ENCODE results near the gene ABHD8.
"Not testable (repeated sequence)": the region's sequence is repeated elsewhere in the genome, so short reads cannot be mapped to it uniquely, and the experiment has no call there.

The ABHD8 gene

DNA sequence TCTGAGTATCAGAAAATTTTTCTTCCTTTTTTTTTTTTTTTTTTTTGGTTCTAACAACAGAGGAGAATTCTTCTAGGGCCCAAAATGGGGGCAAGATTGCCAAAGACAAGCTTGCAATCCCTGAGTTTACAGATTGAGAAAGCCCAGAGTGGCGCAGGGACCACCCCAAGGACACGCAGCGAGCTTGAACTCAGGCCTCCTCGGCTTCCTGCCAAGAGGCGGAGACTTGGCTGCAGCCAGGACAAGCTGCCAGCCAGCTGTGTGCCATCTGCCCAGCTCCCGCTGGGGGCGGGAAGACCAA lies 1.9 kb upstream of the ABHD8 start:
- Histone ChIP-seq H3K9me3 (ENCODE audit: control insufficient read depth, insufficient read depth, low read length) (no peaks in the 10 kb centered on the region), H3K36me3 (ENCODE audit: control insufficient read depth, insufficient read depth, low read length) (peaks cover 9% of the 10 kb centered on the region; the same call in 1 of the 2 replicates), H3K4me3 (ENCODE audit: low read depth, low read length) (peak overlapping the region; percentile 6; the same call in 1 of the 2 replicates), H3K27ac (ENCODE audit: low read depth, low read length) (peak overlapping the region; percentile 56), H3K27me3 (ENCODE audit: control insufficient read depth, insufficient read depth, low read length) (no peaks in the 10 kb centered on the region), H3K4me1 (ENCODE audit: control insufficient read depth, insufficient read depth, low read length) (peaks cover 20% of the 10 kb centered on the region), H3K9ac (ENCODE audit: low read depth, low read length) (no peak overlapping the region)

DNA sequence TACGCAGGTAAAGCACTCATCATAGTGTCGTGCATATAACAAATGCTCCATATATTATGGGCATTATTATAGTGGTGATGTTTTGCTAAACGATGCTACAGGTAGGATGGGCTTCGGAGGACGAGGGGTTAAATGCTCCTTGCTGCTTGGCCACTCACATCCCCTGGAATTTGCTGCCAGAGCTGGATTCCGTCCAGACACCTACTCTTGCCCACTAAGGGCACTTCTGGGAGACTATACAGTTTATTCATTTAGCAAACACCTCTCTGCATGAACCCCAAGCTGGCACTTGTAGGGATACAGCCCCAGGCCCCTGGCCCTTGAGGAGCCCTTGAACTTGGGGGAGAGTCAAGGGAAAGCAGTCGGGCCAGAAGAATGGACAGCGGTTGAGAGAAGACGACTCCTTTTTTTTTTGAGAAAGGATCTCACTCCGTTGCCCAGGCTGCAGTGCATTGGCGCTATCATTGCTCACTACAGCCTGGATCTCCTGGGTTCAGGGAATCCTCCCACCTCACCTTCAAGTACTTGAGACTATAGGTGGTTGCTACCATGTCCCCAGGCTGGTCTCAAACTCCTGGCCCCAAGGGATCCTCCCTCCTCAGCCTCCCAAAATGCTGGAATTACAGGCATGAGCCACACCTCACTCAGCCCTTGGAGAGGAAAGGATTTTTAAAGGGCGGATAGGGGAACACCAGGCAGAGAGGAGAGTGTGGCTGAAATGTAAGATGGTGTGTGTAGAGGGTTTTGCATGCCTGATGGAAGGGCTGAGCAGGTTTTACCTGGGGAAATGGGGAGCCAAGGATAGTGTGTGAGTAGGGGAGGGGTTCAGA lies 1.4 kb upstream of the ABHD8 start:
- Histone ChIP-seq H3K4me3 (ENCODE audit: low read depth, low read length) (peak overlapping the region; percentile 6; the same call in 1 of the 2 replicates), H3K9ac (ENCODE audit: low read depth, low read length) (no peak overlapping the region), H3K27me3 (ENCODE audit: control insufficient read depth, insufficient read depth, low read length) (no peaks in the 10 kb centered on the region), H3K27ac (ENCODE audit: low read depth, low read length) (no peak overlapping the region), H3K9me3 (ENCODE audit: control insufficient read depth, insufficient read depth, low read length) (no peaks in the 10 kb centered on the region), H3K36me3 (ENCODE audit: control insufficient read depth, insufficient read depth, low read length) (peaks cover 9% of the 10 kb centered on the region; the same call in 1 of the 2 replicates), H3K4me1 (ENCODE audit: control insufficient read depth, insufficient read depth, low read length) (peaks cover 20% of the 10 kb centered on the region)

DNA sequence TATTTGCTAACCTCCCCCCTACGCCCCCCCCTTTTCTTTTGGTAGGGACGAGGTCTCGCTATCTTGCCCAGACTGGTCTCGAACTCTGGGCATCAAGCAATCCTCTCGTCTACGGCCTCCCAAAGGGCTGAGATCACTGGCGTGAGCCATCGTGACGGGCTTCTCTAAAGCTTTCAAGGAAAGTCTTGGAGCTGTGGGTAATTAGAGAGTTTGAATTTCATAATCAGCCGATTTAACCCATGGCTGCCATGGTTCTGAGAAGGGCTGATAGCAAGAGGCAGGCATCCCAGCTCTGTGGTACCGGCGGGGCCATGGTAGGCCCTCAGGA lies 679 bp upstream of the ABHD8 start:
- Histone ChIP-seq H3K9ac (ENCODE audit: low read depth, low read length) (no peak overlapping the region), H3K4me3 (ENCODE audit: low read depth, low read length) (no peak overlapping the region), H3K4me1 (ENCODE audit: control insufficient read depth, insufficient read depth, low read length) (peaks cover 20% of the 10 kb centered on the region), H3K36me3 (ENCODE audit: control insufficient read depth, insufficient read depth, low read length) (peaks cover 11% of the 10 kb centered on the region; the same call in 1 of the 2 replicates), H3K9me3 (ENCODE audit: control insufficient read depth, insufficient read depth, low read length) (no peaks in the 10 kb centered on the region), H3K27ac (ENCODE audit: low read depth, low read length) (no peak overlapping the region), H3K27me3 (ENCODE audit: control insufficient read depth, insufficient read depth, low read length) (no peaks in the 10 kb centered on the region)

DNA sequence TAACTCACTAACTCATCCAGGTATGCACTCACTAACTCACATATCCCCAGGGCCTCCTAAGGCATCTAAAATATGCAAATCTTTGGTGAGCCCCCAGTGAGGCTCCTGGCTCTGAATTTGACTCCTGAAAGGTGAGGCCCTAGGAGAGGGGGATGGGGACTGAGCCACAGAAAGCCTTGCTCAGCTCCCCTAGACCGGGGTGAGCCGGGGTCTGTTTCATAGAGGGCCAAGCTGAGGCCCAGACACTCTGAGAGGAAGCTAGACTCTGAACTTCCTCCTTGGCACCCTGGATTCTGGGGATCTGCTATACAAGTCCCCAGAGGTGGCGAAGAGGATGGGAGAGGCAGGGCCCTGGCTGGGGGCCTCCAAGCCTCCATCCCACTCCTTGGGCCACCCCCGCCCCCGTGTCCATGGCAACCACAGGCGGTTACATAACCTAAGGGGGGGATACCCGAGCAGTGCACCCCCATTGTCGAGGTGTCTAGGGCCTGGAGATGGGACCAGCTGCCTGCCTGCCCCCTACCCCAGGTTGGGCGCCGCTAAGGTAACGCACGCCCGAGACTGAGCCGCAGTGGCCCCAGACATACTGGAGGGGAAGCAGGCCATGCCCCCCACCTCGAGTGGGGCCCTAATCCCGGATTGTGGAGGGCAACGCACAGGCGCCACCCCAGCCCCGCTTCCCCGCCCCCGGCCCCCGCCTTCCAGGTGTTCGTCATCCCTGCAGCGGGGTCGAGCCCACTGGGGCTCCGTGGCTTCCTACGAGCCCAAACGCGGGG lies 646 bp downstream of the ABHD8 start:
- Histone ChIP-seq H3K4me1 (ENCODE audit: control insufficient read depth, insufficient read depth, low read length) (peaks cover 20% of the 10 kb centered on the region), H3K9ac (ENCODE audit: low read depth, low read length) (no peak overlapping the region; the same call in 1 of the 2 replicates), H3K9me3 (ENCODE audit: control insufficient read depth, insufficient read depth, low read length) (peaks cover 5% of the 10 kb centered on the region; the same call in 1 of the 2 replicates), H3K36me3 (ENCODE audit: control insufficient read depth, insufficient read depth, low read length) (peaks cover 19% of the 10 kb centered on the region), H3K27me3 (ENCODE audit: control insufficient read depth, insufficient read depth, low read length) (no peaks in the 10 kb centered on the region), H3K4me3 (ENCODE audit: low read depth, low read length) (peak overlapping the region; percentile 65), H3K27ac (ENCODE audit: low read depth, low read length) (peak overlapping the region; percentile 74)

DNA sequence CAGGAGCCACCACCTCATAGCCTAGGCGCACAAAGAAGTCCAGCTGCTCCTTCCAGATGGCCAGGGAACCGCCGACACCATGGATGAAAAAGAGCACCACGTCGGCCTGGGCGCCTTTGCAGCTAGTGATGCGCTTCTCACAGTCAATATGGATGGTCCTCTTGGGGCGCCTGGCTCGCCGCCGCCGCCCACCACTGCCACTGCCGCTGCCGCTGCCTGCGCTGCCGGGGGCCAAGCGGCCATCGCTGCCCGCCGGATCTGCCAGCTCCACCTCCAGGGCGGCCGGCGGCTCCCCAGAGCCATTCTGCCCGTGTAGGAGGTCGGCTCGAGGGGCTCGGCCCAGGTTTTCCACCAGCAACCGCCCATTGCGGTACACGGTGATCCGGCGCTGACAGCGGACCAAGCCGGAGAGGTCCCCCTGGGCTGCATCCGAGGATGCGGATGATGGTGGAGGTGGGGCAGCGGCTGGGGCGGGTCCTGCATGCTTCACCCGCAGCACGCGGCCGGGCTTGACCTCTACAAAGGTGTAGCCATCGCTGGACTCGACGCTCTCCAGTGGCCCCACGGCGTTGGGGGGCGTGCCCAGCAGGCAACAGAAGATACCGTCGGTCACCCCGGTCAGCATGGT lies 2.1 kb downstream of the ABHD8 start:
- Histone ChIP-seq H3K4me1 (ENCODE audit: control insufficient read depth, insufficient read depth, low read length) (peaks cover 20% of the 10 kb centered on the region), H3K27ac (ENCODE audit: low read depth, low read length) (no peak overlapping the region), H3K9me3 (ENCODE audit: control insufficient read depth, insufficient read depth, low read length) (peaks cover 5% of the 10 kb centered on the region; the same call in 1 of the 2 replicates), H3K36me3 (ENCODE audit: control insufficient read depth, insufficient read depth, low read length) (peaks cover 29% of the 10 kb centered on the region), H3K4me3 (ENCODE audit: low read depth, low read length) (no peak overlapping the region), H3K27me3 (ENCODE audit: control insufficient read depth, insufficient read depth, low read length) (no peaks in the 10 kb centered on the region), H3K9ac (ENCODE audit: low read depth, low read length) (no peak overlapping the region)

DNA sequence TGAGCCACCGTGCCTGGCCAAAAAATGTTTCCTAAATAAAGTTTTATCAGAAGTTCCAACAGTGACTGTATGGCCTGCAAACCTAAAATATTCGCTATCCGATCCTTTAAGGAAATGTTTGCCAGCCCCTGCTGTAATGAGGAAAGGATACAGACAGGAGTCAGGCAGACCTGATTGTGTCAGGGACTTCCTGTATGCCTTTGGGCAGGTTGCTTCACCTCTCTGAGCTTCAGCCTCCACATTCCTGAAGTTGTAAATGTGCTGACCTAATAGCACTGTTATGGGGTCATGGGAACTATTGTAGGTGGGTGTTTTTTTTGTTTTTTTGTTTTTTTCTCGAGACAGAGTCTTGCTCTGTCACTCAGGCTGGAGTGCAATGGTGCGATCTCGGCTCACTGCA lies 6.2 kb downstream of the ABHD8 start:
- H3K9me3 ChIP-seq (ENCODE audit: control insufficient read depth, insufficient read depth, low read length) = peaks cover 5% of the 10 kb centered on the region; the same call in 1 of the 2 replicates
- no peak overlapping the region for H3K9ac ChIP-seq (ENCODE audit: low read depth, low read length)
- H3K27ac ChIP-seq (ENCODE audit: low read depth, low read length) = no peak overlapping the region
- H3K36me3 ChIP-seq (ENCODE audit: control insufficient read depth, insufficient read depth, low read length) = peaks cover 32% of the 10 kb centered on the region
- H3K4me1 ChIP-seq (ENCODE audit: control insufficient read depth, insufficient read depth, low read length) = peaks cover 5% of the 10 kb centered on the region
- H3K27me3 ChIP-seq (ENCODE audit: control insufficient read depth, insufficient read depth, low read length) = no peaks in the 10 kb centered on the region
- no peak overlapping the region for H3K4me3 ChIP-seq (ENCODE audit: low read depth, low read length)

DNA sequence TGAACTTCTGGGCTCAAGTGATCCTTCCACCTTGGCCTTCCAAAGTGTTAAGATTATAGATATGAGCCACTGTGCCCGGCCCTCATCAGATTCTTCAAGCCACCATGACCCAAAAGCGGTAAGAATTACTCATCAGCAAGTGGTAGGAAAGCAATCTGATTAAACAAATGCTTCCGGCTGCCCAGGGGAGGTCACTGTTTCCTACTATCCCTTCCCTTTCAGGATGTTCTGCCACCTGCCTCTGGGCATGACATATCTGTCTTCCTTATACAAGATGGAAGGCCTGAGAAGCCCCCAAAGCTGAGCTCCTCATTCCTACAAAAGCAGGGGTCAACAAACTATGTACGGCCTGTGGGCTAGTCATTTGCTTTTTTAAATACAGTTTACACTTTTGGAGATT lies 7.0 kb downstream of the ABHD8 start:
- Histone ChIP-seq H3K9ac (ENCODE audit: low read depth, low read length) (no peak overlapping the region), H3K4me3 (ENCODE audit: low read depth, low read length) (no peak overlapping the region), H3K27ac (ENCODE audit: low read depth, low read length) (no peak overlapping the region), H3K9me3 (ENCODE audit: control insufficient read depth, insufficient read depth, low read length) (peaks cover 5% of the 10 kb centered on the region; the same call in 1 of the 2 replicates), H3K27me3 (ENCODE audit: control insufficient read depth, insufficient read depth, low read length) (no peaks in the 10 kb centered on the region), H3K4me1 (ENCODE audit: control insufficient read depth, insufficient read depth, low read length) (peaks cover 3% of the 10 kb centered on the region; the same call in 1 of the 2 replicates), H3K36me3 (ENCODE audit: control insufficient read depth, insufficient read depth, low read length) (peaks cover 28% of the 10 kb centered on the region)

DNA sequence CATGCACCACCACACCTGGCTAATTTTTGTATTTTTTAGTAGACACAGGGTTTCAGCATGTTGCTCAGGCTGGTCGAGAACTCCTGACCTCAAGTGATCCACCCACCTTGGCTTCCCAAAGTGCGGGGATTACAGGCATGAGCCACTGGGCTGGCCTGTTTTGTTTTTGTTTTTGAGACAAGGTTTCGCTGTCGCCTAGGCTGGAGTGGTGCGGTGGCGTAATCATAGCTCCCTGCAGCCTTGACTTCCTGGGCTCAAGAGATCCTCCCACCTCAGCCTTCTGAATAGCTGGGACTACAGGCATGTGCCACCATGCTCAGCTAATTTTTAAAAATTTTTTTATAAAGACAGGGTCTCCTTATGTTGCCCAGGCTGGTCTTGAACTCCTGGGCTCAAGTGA lies 7.7 kb downstream of the ABHD8 start:
- H3K27ac ChIP-seq (ENCODE audit: low read depth, low read length); H3K4me1 ChIP-seq (ENCODE audit: control insufficient read depth, insufficient read depth, low read length); H3K4me3 ChIP-seq (ENCODE audit: low read depth, low read length); H3K9me3 ChIP-seq (ENCODE audit: control insufficient read depth, insufficient read depth, low read length); H3K9ac ChIP-seq (ENCODE audit: low read depth, low read length); H3K27me3 ChIP-seq (ENCODE audit: control insufficient read depth, insufficient read depth, low read length): not testable (repeated sequence)
- H3K36me3 ChIP-seq (ENCODE audit: control insufficient read depth, insufficient read depth, low read length) = peaks cover 23% of the 10 kb centered on the region

DNA sequence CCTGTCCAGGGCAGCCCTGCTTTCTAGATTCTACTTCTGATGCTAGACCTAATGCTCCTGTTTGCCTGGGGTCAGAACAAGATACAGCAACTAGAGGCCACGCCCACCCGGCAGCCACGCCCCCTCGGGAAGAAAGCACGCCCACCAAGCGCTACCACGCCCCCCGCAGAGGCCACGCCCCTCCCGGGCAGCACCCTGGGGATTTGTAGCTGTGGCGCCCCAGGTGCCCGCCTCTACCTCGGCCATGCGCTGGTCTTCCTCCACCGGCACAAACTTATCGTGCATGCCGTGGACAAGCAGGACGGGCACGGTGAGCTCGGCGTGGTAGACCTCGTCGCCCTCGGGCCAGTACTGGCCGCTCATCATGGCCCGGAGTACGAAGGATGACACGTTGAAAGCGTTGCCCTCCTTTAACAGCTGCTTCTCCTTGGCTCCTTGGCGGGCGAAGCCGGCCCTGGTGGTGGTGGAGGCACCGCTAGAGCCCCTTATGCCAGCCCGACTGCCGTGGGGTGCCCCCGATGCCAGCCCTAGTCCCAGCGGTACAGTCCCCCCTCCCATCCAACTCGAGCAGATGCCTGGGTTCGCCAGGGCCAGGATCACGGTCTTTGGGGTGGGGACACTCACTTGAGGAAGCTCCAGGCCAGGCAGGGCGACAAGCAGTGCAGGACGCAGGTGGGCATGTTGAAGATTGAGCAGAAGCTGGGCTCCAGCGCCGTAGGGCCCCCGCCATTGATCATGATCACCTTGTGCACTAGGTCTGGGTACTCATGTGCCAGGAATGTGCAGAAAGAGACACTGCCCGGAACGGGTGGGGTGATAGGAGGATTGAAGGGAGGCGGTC lies 9.0 kb downstream of the ABHD8 start:
- Histone ChIP-seq H3K9me3 (ENCODE audit: control insufficient read depth, insufficient read depth, low read length) (peaks cover 5% of the 10 kb centered on the region; the same call in 1 of the 2 replicates), H3K27me3 (ENCODE audit: control insufficient read depth, insufficient read depth, low read length) (no peaks in the 10 kb centered on the region), H3K9ac (ENCODE audit: low read depth, low read length) (no peak overlapping the region), H3K27ac (ENCODE audit: low read depth, low read length) (no peak overlapping the region), H3K4me3 (ENCODE audit: low read depth, low read length) (no peak overlapping the region; the same call in 1 of the 2 replicates), H3K36me3 (ENCODE audit: control insufficient read depth, insufficient read depth, low read length) (peaks cover 23% of the 10 kb centered on the region), H3K4me1 (ENCODE audit: control insufficient read depth, insufficient read depth, low read length) (peaks cover 3% of the 10 kb centered on the region; the same call in 1 of the 2 replicates)

DNA sequence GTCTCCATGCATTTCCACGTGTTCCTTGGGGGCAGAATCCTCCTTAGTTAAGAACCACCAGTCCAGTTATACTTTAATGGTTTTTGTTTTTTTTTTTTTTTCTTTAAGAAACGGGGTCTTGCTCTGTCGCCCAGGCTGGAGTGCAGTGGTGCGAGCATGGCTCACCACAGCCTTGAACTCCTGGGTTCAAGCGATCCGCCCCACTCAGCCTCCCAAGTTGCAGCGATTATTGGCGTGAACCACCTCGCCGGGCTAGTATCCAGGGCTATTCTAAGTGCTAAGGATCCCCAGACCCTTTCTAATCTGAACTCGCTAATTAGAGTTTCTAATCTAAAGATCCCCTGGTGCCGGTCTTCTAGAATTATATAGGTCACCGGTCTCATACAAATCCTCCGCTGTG lies 9.6 kb downstream of the ABHD8 start:
- H3K27me3 ChIP-seq (ENCODE audit: control insufficient read depth, insufficient read depth, low read length) = no peaks in the 10 kb centered on the region
- H3K27ac ChIP-seq (ENCODE audit: low read depth, low read length) = no peak overlapping the region
- H3K9me3 ChIP-seq (ENCODE audit: control insufficient read depth, insufficient read depth, low read length) = peaks cover 5% of the 10 kb centered on the region; the same call in 1 of the 2 replicates
- no peak overlapping the region for H3K4me3 ChIP-seq (ENCODE audit: low read depth, low read length)
- H3K36me3 ChIP-seq (ENCODE audit: control insufficient read depth, insufficient read depth, low read length) = peaks cover 19% of the 10 kb centered on the region
- H3K4me1 ChIP-seq (ENCODE audit: control insufficient read depth, insufficient read depth, low read length) = peaks cover 3% of the 10 kb centered on the region; the same call in 1 of the 2 replicates
- H3K9ac ChIP-seq (ENCODE audit: low read depth, low read length) = no peak overlapping the region

All from HUES48 (cell line).